GM21529 (cell line): ENCODE results near the gene TMED7.

Experiments used
- ATAC-seq: cut with Tn5 transposase; IDR thresholded peaks from one replicate; pipeline ENCODE4 v1.9.1; 2021; ENCODE audit not compliant: unreplicated experiment

TMED7 gene

GRCh38 chr5:115585265-115585664 is 40.6 kb downstream of the TMED7 start:
- no peak for ATAC-seq

GRCh38 chr5:115584501-115584900 is 41.3 kb downstream of the TMED7 start:
- ATAC-seq: no peak

- ATAC-seq: no peak
Observed at GRCh38 chr5:115583474-115583873, 42.4 kb downstream of the TMED7 start.

GRCh38 chr5:115580941-115581340 is 44.9 kb downstream of the TMED7 start:
- no peak for ATAC-seq

GRCh38 chr5:115579747-115580173 is 46.1 kb downstream of the TMED7 start:
- peak; percentile 55 for ATAC-seq

- no peak for ATAC-seq
Observed at GRCh38 chr5:115579216-115579615, 46.6 kb downstream of the TMED7 start.

- ATAC-seq: peak; percentile 61
Observed at GRCh38 chr5:115578657-115579056, 47.2 kb downstream of the TMED7 start.

- ATAC-seq: no peak
Observed at GRCh38 chr5:115577741-115578140, 48.1 kb downstream of the TMED7 start.

GRCh38 chr5:115577329-115577728 is 48.5 kb downstream of the TMED7 start:
- ATAC-seq: no peak

GRCh38 chr5:115575167-115576070 is 50.4 kb downstream of the TMED7 start:
- no peak for ATAC-seq

- ATAC-seq: no peak
Observed at GRCh38 chr5:115573133-115573532, 52.7 kb downstream of the TMED7 start.

- no peak for ATAC-seq
Observed at GRCh38 chr5:115571441-115571878, 54.4 kb downstream of the TMED7 start.

GRCh38 chr5:115568668-115569067 is 57.2 kb downstream of the TMED7 start:
- ATAC-seq: no peak

GRCh38 chr5:115565233-115565632 is 60.6 kb downstream of the TMED7 start:
- no peak for ATAC-seq
